Bone marrow (tissue), 2 donors: ENCODE data around the gene ADARB2.

Experiments used
- DNase-seq, 2 donors: peaks; one replicate each; lab custom pipeline; 2025; lab: John Stamatoyannopoulos, UW

ADARB2 gene

DNA sequence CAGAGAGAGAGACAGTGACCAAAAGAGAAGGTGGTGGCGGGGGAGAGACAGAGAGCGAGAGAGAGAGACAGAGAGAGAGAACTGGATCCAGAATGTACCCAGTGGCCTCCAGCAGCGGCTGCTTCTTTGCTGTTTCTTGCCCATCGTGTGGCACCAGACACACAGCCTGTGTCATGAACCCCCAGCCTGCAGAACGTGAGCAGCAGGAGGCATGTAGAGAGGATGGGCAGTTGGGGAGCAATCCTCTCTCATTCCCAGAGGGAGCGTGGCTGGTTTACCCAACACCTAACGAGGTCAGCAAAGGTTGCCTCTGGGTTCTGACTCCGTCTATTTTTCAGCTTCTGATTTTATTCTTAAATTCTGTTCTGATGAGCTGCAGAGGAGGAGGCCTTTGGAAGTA, 168.1 kb downstream of the ADARB2 start:
- DNase-seq: no peak

DNA sequence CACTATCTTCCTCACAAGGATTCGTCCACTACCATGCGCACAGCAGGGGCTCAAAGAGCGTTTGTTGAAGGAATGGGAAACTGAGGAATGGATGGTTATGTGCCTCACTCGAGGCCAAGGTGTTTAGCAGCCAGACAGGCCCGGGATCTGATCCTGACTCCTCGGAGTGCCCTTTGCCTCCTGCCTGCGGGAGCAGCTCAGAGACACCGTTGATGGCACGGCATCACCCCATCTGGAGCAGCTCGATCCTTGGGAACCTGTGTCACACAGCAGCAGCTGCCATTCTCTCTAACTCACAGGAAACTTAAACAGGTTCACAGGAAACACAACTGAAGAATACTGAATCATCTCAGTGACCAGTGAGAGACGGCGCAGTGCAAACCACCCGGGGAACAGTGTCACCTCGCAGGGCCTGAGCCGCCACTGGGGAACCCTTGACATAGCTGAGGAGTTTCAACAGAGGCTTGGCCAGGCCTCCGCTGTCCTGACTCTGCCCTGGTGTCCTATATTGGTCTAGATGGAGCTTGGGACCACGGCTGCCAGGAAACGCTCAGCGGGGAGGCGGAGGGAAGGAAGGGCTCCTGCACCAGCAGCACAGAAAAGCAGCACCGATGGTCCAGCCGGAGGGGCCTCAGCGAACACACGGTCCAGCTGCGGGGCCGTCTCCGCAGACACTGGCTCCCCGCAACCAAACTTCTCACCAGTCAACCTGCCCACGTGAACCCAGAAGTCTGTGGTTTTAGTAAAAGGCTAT, 169.4 kb downstream of the ADARB2 start:
- no peak for DNase-seq

DNA sequence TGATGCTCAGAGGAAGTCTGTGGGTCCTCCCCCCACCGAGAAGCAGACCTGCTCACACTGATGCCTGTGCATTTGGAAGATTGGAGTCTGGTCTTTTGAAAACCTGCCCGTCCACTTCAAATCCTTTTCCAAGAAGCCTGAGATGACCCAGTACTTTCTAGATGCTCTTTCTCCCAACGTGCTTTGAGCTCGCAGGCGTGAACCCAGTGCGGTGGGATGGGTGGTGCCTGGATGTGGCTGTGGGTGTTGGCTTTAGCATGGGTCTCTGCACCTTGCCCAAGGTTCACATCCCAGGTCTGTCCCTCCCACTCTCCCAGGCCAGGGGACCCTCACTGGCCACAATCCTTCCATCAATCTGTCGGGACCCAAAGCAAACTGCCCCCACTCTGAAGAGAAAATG, 170.2 kb downstream of the ADARB2 start:
- DNase-seq: no peak

DNA sequence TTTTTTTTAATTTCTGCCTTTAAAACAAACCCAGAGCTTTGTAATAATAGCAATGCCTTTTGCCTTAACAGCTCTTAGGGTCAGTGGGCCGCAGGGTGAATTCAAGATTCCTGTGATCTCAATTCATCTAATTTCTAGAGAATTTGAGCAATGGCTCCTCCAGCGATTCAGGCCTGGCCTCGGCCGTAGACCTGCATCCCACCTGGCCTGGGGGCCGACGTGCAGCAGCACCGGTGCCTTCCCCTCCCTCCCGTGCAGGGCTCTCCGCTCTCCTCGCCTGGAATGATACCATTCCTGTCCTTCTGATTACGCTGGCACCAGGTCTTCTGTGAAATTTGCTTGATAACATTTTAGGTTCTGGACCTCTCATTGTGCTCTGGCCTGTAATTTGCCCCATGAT, 172.5 kb downstream of the ADARB2 start:
- DNase-seq: no peak

DNA sequence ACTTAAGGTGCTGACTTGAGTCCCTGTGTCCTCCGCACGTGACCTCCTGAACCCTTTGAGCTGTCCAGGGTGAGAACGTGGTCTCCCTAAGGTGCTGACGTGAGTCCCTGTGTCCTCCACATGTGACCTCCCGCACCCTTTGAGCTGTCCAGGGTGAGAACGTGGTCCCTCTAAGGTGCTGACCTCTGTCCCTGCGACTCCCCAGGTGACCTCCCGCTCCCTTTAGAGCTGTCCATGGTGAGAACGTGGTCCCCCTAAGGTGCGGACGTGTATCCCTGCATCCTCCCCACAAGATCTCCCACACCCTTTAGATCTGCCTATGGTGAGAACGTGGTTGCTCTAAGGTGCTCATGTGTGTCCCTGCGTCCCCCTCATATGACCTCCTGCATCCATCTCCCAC, 174.3 kb downstream of the ADARB2 start:
- DNase-seq: no peak

DNA sequence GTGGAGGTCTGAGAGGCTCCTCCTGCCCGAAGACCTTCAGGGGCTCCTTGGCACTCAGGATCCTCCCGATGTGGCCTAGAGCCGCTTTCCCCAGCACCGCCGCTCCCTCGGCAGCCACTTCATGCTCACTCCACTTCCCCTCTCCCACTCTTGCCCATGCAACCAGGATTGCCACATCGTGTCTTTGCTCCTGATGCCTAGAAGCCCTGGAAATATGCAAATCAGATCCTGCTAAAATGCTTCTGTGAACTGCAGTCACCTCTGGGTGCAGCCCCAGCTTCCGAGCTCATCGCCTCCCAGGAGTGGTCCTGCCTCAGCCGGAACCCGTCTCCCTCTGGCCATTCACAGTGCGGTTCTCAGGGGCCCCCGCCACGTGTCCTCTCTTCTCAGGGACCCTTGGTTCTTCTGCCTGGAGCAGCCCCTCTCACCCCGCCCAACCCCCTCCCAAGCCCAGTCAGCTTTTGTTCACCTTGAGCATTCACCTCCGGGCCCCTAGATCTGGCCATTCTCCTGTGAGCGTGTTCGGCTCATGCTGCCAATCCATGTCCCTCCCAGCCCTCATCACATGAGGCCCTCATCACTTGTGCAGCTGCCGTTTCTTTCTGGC, 175.5 kb downstream of the ADARB2 start:
- DNase-seq: no peak

DNA sequence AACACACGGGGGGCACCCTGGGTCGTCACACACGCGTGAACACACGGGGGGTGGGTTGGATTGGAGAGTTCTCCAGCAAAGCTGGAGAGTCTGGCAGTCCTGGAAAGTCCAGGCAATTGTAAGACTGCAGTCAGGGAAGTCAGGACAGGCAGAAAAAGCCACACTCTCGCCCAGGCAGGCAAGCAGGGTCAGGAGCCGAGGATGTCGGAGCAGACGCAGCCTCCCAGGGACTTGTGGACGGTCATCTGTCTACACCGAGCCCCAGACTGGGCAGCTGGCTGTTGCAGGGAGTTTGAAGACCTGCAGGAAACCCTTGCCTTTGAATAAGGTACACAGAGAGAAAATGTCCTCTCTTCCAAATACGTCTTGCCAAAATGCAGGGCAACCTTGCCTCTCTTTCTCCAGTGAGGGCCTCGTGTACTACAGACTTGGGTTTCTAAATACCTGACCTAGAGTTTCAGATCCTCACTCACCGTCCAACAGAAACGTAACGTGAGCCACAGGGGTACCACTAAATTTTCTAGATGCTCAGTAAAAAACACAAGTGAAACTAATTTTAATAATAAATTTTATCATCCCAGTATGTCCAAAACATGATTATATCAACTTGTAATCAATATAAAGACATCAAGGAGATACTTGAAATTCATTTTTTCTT, 176.7 kb downstream of the ADARB2 start:
- no peak for DNase-seq

DNA sequence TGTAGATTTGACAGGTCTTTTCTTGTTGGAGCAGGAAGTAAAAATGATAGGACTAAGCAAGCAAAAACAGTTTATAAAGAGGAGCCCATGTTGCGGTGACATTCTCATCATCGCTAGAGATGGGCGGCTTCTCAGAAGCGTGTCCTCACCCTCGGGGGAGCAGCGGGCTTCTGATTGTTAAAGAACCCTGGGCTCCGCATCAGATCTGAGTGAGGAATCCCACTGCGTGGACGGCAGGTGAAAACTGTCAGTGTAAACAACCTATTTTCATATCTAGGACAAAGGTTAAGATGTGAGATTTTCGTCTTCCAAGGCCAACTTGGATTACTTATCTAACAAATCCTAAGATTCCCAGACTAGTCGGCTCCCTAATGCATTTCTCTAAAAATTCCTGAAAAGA, 177.6 kb downstream of the ADARB2 start:
- no peak for DNase-seq

DNA sequence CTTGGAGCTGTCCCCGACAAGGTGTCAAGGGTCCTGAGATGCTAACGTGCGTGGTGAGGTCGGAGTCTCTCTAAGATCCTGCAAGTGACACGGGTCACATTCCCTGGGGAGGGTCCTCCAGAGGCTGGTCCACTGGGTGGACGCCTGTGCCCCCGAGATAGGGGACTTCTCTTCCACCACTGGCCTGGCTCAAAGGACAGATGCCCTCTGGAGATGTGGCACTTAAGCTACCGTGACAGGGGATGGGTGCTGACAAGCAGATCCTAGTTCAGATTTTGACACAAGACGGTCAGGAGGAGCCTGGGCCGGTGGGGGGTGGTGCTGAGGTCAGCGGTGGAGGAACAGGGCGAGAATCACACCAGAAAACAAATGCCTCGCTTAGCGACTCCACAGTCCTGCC, 178.0 kb downstream of the ADARB2 start:
- no peak for DNase-seq

DNA sequence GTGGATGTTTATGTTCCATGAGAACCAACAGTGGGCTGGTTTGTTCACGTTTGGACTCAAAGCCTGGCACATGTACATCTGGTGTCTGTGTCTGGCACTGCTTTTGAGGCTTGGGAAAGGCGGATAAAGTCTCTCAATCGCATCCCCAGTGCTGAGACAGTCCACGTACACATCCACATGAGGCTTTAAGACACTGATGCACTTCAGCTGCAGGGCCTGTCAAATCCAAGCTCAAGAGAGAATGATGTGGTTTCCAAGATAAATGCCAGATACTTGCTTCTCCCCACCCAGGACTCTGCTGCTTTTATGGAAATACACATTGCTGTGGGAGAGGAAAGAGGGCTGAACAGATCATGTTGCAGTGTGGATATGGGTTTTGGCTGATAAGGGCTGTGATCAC, 178.4 kb downstream of the ADARB2 start:
- DNase-seq: no peak

DNA sequence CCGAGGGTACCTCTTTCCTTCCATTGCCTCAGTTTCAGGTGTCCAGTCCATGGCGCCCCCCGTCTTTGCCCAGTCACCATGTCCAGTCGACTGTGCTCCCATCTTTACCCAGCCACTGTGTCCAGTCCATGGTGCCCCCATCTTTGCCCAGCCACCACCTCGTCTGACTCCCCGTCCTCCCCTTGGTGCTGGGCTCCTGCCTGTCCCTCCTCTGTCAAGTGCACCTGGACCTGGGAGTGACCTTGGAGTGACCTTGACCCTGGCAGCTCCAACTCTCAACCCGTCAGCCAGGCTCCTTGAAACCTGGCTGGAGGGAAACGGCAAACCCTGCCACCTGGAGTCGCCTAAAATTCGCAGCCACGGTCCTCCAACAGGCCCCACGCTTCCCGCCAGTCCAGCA, 180.2 kb downstream of the ADARB2 start:
- DNase-seq: no peak

DNA sequence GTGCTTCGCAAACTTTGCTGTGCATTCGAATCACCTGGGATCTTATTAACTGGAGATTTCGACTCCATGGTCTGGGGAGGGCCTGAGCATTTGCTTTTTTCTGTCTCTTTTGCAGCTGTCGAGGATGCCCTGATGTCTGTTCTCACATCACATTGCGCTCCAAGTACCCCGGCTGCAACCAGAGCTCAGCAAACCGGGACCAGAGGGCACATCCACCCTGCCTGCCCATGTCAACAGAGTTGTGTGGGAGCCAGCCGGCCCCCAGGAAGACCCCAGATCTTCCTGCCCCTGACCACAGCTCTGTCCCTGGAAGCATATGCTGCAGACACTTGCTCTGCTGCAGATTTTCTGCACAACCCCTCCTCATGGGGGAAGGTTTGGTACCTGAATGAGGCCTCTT, 180.8 kb downstream of the ADARB2 start:
- DNase-seq: no peak

DNA sequence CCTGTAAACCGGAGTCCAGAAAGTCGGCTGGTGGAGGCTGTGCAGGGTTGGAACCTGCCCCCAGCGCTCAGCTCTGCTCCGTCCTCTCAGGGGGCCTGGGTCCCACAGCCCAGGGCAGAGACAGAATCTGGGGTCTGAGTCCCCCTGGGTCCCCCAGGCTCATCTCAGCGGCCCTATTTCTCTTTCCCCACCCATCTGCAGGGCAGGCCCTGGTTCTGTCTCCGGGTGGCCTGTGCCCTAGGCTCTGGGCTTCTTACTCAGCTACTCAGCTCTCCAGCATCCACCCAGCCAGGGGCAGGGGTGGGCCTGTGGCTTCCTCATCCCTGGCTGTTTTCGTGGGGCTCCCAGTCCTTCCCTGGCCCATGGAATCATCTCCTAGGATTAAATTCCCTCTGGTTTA, 183.4 kb downstream of the ADARB2 start:
- DNase-seq: no peak

DNA sequence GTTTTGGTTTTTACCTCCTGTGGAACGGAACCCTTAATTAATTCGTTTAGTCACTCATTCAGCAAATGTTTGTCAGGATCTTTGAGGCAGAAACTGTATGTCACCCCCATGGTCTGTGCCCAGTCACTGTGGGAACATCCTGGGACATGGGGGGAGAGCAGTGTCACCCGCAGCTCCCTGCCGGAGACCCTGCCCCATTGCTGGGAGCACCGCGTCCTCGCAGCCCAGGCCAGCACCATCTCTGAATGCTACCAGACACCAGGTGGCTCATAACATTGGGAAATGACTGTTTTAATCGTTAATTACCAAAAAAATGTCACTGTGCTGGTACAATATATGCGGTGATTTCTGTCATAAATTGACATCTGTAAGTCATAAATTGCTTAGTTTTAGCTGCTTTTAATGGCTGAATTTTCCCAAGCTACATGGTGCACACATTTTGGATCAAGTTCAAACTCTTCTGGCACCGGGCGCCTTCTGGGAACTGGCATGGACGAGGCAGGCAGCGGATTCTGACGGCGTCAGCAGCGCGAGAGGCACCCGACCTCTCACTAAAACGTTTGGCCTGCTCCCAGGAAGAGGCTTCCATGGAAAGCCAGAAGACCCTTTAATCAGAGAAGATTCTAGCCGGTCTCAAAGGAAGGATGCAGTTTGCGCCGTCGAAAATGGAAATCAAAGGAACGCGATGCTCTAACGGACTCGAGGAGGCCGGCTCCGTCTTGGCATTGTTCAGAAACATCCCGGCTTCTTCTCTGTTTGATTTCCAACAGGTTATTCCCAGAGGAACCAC, 184.2 kb downstream of the ADARB2 start:
- no peak for DNase-seq

DNA sequence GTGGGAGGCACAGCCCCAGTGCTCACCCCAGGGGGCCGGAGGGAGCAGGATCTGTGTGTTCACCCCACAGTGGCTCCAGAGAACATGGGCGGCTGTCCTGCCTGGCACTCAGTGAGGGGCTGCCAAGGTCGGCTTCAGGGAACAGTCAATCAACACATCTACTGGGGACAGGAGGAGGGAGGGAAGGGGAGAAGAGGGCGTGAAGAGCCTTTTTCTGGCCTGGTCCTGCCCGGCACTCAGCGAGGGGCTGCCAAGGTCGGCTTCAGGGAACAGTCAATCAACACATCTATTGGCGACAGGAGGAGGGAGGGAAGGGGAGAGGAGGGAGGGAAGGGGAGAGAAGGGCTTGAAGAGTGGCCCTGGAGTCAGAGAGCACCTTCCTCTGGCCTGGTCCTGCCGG, 184.9 kb downstream of the ADARB2 start:
- no peak for DNase-seq

DNA sequence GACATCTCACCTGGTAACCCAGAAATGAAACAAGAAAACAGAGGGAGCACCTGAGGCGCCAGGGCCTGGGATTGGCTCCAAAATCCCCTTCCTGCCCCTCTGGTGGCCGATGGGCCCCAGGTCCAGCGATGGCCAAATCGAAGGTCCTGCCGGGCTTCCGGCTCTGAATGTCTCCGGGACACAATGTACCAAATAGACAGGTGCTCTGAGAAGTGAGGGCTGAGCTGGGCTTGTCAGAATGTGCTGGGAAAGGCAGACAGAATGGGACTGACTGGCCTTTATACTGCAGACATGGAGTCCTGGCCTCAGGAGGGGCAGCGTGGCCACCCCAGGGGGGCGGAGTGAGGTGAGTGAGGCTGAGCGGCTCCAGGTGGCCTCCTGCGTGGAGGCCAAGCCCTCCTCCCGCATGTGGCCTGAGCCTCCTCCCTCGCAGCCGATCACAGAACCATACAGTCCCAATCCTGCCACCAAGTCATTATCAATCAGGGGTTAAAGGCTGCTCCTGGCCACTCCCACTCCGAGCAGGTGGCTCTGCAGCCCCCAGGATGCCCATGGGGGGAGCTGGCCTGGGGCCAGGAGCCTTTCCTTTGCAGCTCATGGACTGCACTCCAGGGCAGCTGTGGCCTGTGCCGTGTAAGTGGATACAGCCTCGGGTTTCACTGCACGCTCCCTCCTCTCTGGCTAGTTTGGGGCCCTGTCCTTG, 185.5 kb downstream of the ADARB2 start:
- DNase-seq: no peak

DNA sequence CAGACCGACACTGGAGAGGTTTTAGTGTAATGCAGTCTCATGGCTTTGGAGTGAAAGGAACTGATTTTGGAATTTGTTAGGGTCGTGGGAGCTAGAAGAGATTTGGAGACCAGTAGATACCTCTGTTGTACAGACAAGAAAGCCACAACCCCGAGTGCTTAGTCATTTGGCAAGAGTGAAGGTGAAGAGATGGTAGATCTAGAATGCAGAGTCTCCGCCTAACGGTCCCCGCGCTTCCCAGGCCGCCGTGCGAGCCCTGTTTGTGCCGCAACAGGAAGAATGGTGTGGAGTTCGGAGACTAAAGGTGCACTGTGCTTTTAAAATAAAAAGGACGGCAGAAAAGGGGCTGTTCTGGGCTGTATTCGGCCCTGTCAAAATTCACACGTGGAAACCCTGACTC, 186.7 kb downstream of the ADARB2 start:
- DNase-seq: no peak

DNA sequence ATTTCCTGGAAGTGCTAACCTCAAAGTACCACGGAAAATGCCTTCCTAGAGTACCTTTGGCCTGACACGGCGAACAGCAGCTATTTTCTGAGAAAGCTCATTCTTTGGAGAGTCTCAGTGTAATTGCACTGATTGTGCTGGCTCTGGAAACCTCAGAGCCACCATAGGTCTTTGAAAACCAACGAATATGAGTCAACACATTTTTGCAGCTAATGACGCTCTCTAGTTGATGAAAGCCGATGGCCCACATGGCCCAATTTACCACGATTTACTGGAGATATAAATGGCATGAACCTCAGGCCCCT, 187.1 kb downstream of the ADARB2 start:
- DNase-seq: no peak

DNA sequence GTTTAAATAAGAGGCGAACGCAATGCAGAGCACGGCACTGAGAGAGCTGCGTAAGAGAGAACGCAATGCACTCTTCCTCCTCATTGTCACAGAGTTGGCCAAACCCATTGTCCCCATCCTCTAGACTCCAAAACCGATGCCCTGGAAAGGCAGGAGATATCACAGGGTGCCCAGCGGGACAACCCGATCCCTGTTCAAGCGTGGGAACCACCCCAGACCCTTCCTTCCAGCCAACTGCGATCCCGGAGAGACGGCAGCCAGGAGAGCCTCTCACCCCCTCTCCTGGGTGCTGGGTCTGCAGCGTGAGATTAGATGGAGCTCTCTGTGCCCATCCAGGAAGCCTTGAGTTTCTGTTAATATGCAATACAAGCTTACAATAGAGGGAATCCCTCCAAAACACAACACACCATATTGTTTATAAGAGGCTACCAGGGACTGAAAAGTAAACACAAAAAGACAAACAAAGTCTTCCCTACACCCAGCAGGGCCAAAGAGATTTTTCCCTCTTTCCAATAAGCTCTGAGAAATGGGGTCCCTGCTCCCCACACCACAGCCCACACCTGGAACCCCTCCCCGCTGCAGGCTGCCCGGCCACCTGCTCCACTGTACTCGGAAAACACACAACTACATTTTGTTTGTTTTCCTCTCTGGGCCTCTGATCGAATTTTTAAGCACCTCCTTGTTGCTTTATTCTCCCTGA, 187.6 kb downstream of the ADARB2 start:
- DNase-seq: no peak

DNA sequence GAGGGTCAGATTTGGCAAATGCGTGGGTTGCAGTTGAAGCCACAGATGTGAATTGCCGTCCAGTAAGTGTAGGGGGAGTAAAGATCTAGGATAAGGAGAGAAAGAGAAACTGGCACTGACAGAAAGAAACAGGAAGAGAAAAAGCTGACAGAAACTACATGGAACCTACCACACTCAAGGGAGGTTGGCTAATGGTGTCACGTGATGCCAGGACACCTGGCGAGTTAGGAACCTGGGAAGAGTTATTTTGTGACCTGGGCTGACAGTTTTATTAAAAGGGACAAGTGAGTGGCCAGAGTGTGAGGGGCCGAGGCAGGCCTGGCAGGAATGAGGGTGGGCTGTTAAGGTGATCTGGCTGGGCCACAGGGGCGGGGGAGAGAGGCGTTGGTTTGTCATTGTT, 188.7 kb downstream of the ADARB2 start:
- no peak for DNase-seq

DNA sequence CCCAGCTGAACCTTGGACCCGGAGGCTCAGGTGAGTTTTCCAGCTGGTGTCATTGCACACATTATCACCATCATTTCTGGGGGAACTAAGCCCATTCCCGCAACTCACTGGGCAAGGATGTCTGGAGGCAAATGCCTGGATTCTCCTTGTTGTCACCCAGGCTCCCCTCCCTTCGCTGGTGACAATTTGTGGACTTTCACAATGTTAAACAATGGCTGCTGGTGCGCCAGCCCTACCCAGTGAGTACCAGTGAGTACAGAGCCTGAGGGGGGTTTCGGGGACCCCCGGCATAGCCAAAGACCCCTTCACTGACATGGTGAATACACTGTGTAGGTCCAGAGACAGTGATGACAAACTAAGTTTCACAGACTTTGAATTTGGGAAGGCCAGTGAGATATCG, 189.2 kb downstream of the ADARB2 start:
- no peak for DNase-seq
